Thyroid gland (tissue), 4 donors: ENCODE results near the gene EPB41L4A. TPM values are rescaled to one million over a fixed set of nuclear protein-coding genes. Genes with fewer than 3 reads are reported as not detected.

Experiments used
- DNase-seq, 2 donors: peaks; one replicate each; pipeline ENCODE4 v3.0.0-alpha.2; 2019
- H3K27ac ChIP-seq, 3 donors: fragments of 200-600 bp; sonication (generic); 1 replicate in 2 of 3; 2 replicates in 1 of 3; pipeline ENCODE4 v1.5.1; 2016 to 2019; ENCODE audit warnings: mild to moderate bottlenecking in 1 of 3, moderate library complexity in 1 of 3
- H3K27me3 ChIP-seq: fragments of 200-600 bp; sonication (generic); one replicate; pipeline ENCODE4 v1.5.1; 2019
- H3K36me3 ChIP-seq, 2 donors: fragments of 200-600 bp; sonication (generic); one replicate each; pipeline ENCODE4 v1.5.1; 2016 to 2019
- H3K4me1 ChIP-seq, 2 donors: fragments of 200-600 bp; sonication (generic); one replicate each; pipeline ENCODE4 v1.5.1; 2017 to 2019
- H3K4me3 ChIP-seq, 3 donors: fragments of 200-600 bp; sonication (generic); replicated peaks in 1 of 3; 1 replicate in 2 of 3; 2 replicates in 1 of 3; pipeline ENCODE4 v1.5.1; 2016; ENCODE audit warnings: mild to moderate bottlenecking in 1 of 3
- H3K9me3 ChIP-seq: fragments of 200-600 bp; sonication (generic); one replicate; pipeline ENCODE4 v1.5.1; 2017
- CTCF ChIP-seq, 6 experiments: fragments of 200-600 bp in 3 of 6; fragments of 450-650 bp in 3 of 6; sonication (generic) in 3 of 6; IDR thresholded peaks; one replicate each; pipeline ENCODE4 v1.5.1; 2016 to 2019; ENCODE audit warnings: antibody characterized with exemption in 6 of 6, mild to moderate bottlenecking in 2 of 6, inconsistent platforms in 1 of 6, moderate library complexity in 1 of 6
- POLR2A ChIP-seq, 2 donors: fragments of 450-650 bp; IDR thresholded peaks; one replicate each; pipeline ENCODE4 v1.6.1; 2017; ENCODE audit warnings: antibody characterized with exemption in 2 of 2, mild to moderate bottlenecking in 2 of 2, moderate library complexity in 1 of 2
- WGBS, 2 donors: methylation state at CpG; one replicate each; pipeline ENCODE4 v1.1.5; 2017; 5-methylcytosine and 5-hydroxymethylcytosine counted together
- intact Hi-C: fragments of 100-400 bp; cut with DNase I; formaldehyde crosslinking; loops from one replicate; pipeline ENCODE4 v1.15.1; 2023
- total RNA-seq, 4 donors: library from RNA; depleted of rRNA; stranded (reverse); fragments of >200 nt; gene quantifications; one replicate each; pipeline ENCODE4 v1.2.3, GENCODE V29; 2016

Gene EPB41L4A
- total RNA-seq, 4 donors from 2014 or later = 31.9 to 44.2 (median 37.5) TPM

- Histone ChIP-seq H3K27ac (no peak overlapping the region), H3K4me1 (peaks cover 11 to 49% of the 10 kb centered on the region in 2 donors), H3K36me3 (no peaks in the 10 kb centered on the region), H3K27me3 (no peaks in the 10 kb centered on the region), H3K9me3 (no peaks in the 10 kb centered on the region), H3K4me3 (no peak overlapping the region)
- intact Hi-C loops = no loop called here
- DNase-seq = no peak
- WGBS, 2 donors = 81 to 93% methylated on average over 3 of the region's 3 CpGs
- no peak for TF ChIP-seq POLR2A (IDR thresholded peaks at IDR 0.05)
- TF ChIP-seq CTCF (IDR thresholded peaks at IDR 0.05) = no peak
Observed at GRCh38 chr5:112381521-112381920, 37.6 kb downstream of the EPB41L4A start.

- WGBS, 2 donors = 74 to 77% methylated on average over 5 of the region's 5 CpGs
- intact Hi-C loops = no loop called here
- no peaks in the 10 kb centered on the region for H3K27me3 ChIP-seq
- no peaks in the 10 kb centered on the region for H3K36me3 ChIP-seq
- TF ChIP-seq CTCF (IDR thresholded peaks at IDR 0.05) = no peak
- no peak for TF ChIP-seq POLR2A (IDR thresholded peaks at IDR 0.05)
- no peak overlapping the region for H3K27ac ChIP-seq
- H3K4me1 ChIP-seq = peaks cover 11 to 46% of the 10 kb centered on the region in 2 donors
- DNase-seq = no peak
- H3K4me3 ChIP-seq = no peak overlapping the region
- H3K9me3 ChIP-seq = no peaks in the 10 kb centered on the region
Observed at GRCh38 chr5:112379542-112380325, 39.3 kb downstream of the EPB41L4A start.

- TF ChIP-seq CTCF (IDR thresholded peaks at IDR 0.05) = no peak
- Histone ChIP-seq H3K4me3 (no peak overlapping the region), H3K36me3 (no peaks in the 10 kb centered on the region), H3K4me1 (peaks cover 5 to 26% of the 10 kb centered on the region in 2 donors), H3K9me3 (no peaks in the 10 kb centered on the region), H3K27me3 (no peaks in the 10 kb centered on the region), H3K27ac (no peak overlapping the region)
- WGBS, 2 donors = 59 to 68% methylated on average over 4 of the region's 4 CpGs
- DNase-seq = no peak
- intact Hi-C loops = no loop called here
Observed at GRCh38 chr5:112374818-112375217, 44.3 kb downstream of the EPB41L4A start.

- Histone ChIP-seq H3K4me1 (peaks cover 5 to 21% of the 10 kb centered on the region in 2 donors), H3K27me3 (no peaks in the 10 kb centered on the region), H3K36me3 (no peaks in the 10 kb centered on the region), H3K9me3 (no peaks in the 10 kb centered on the region), H3K4me3 (no peak overlapping the region), H3K27ac (no peak overlapping the region)
- intact Hi-C loops = no loop called here
- WGBS, 2 donors = 89 to 94% methylated on average over 5 of the region's 5 CpGs
- no peak for DNase-seq
- TF ChIP-seq POLR2A (IDR thresholded peaks at IDR 0.05) (no peak), CTCF (IDR thresholded peaks at IDR 0.05) (no peak)
Observed at GRCh38 chr5:112374356-112374755, 44.7 kb downstream of the EPB41L4A start.

GRCh38 chr5:112373885-112374284 is 45.2 kb downstream of the EPB41L4A start:
- 80 to 84% methylated on average over 2 of the region's 2 CpGs for WGBS, 2 donors
- H3K4me3 ChIP-seq = no peak overlapping the region
- H3K27ac ChIP-seq = no peak overlapping the region
- intact Hi-C loops = no loop called here
- no peak for TF ChIP-seq CTCF (IDR thresholded peaks at IDR 0.05)
- H3K4me1 ChIP-seq = peaks cover 5 to 16% of the 10 kb centered on the region in 2 donors
- H3K27me3 ChIP-seq = no peaks in the 10 kb centered on the region
- no peaks in the 10 kb centered on the region for H3K36me3 ChIP-seq
- DNase-seq = no peak
- H3K9me3 ChIP-seq = no peaks in the 10 kb centered on the region
